ENCODE results near the gene TMOD1.

GRCh38 chr9:97615439-97616072 is 114.1 kb downstream of the TMOD1 start:
- TF ChIP-seq CTCF (IDR thresholded peaks at IDR 0.05): peak; percentile 75 to 84 (median 83)
- no peak for TF ChIP-seq POLR2A (IDR thresholded peaks at IDR 0.05)

Measured in vagina (tissue), 2 donors.